Central memory CD8-positive, alpha-beta T cell (primary cell): ENCODE results near the gene DNPEP.

ENCODE experiments used
- ATAC-seq: fragments of 150-1000 bp; cut with Tn5 transposase; replicated peaks from 2 replicates; pipeline ENCODE4 v1.10.0; 2022; ENCODE audit warnings: mild to moderate bottlenecking, moderate FRiP score, moderate number of reproducible peaks; ENCODE audit not compliant: poor library complexity, severe bottlenecking; ENCODE audit errors: extremely low read depth
- DNase-seq, 2 donors: peaks; one replicate each; pipeline ENCODE4 v3.0.0; 2021; ENCODE audit warnings: low spot score in 2 of 2
- H3K27ac Mint-ChIP-seq: one replicate; pipeline ENCODE4 v1.8.0; 2022; ENCODE audit warnings: low read depth, mild to moderate bottlenecking, moderate library complexity, mixed read lengths
- H3K27me3 Mint-ChIP-seq: one replicate; pipeline ENCODE4 v1.8.0; 2022; ENCODE audit warnings: mixed read lengths
- H3K36me3 Mint-ChIP-seq: one replicate; pipeline ENCODE4 v1.8.0; 2022; ENCODE audit warnings: mild to moderate bottlenecking, moderate library complexity, mixed read lengths; ENCODE audit not compliant: insufficient read depth
- H3K4me1 Mint-ChIP-seq: one replicate; pipeline ENCODE4 v1.8.0; 2022; ENCODE audit warnings: mixed read lengths
- H3K4me3 Mint-ChIP-seq: one replicate; pipeline ENCODE4 v1.8.0; 2022; ENCODE audit warnings: mild to moderate bottlenecking, moderate library complexity, mixed read lengths
- H3K9me3 Mint-ChIP-seq: one replicate; pipeline ENCODE4 v1.8.0; 2022; ENCODE audit warnings: mixed read lengths

DNPEP gene

DNA sequence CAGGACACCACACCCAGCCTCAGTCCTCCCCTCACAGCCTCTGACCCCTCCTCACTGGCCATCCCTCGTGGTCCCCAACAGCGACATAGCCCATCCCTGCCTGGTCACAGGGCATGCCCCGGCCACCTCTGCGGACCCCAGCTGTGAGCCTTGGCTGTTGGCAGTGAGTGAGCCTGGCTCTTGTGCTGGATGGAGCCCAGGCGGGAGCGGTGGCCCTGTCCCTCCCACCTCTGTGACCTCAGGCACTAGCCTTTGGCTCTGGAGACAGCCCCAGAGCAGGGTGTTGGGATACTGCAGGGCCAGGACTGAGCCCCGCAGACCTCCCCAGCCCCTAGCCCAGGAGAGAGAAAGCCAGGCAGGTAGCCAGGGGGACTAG, 38.3 kb upstream of the DNPEP start:
- Mint-ChIP-seq H3K4me1 (no peaks in the 10 kb centered on the region), H3K27ac (no peak overlapping the region), H3K27me3 (peaks cover 55% of the 10 kb centered on the region), H3K4me3 (no peak overlapping the region), H3K9me3 (no peaks in the 10 kb centered on the region), H3K36me3 (peaks cover 3% of the 10 kb centered on the region)
- ATAC-seq (no peak), DNase-seq (no peak)

GRCh38 chr2:219425238-219426067, 37.7 kb upstream of the DNPEP start:
- DNase-seq (no peak), ATAC-seq (no peak)
- Mint-ChIP-seq H3K27me3 (peaks cover 61% of the 10 kb centered on the region), H3K27ac (no peak overlapping the region), H3K4me3 (no peak overlapping the region), H3K36me3 (peaks cover 3% of the 10 kb centered on the region), H3K4me1 (no peaks in the 10 kb centered on the region), H3K9me3 (no peaks in the 10 kb centered on the region)

GRCh38 chr2:219423652-219424377, 36.1 kb upstream of the DNPEP start:
- no peak for ATAC-seq

GRCh38 chr2:219422952-219423534, 35.3 kb upstream of the DNPEP start:
- no peak overlapping the region for H3K27ac Mint-ChIP-seq
- ATAC-seq (no peak), DNase-seq (no peak)
- no peak overlapping the region for H3K4me3 Mint-ChIP-seq
- H3K4me1 Mint-ChIP-seq, result no peaks in the 10 kb centered on the region
- H3K27me3 Mint-ChIP-seq, result peaks cover 79% of the 10 kb centered on the region
- peaks cover 3% of the 10 kb centered on the region for H3K36me3 Mint-ChIP-seq
- H3K9me3 Mint-ChIP-seq, result no peaks in the 10 kb centered on the region

More at GRCh38 chr2:219423652-219424377, 36.1 kb upstream of the DNPEP start:
- peaks cover 3% of the 10 kb centered on the region for H3K36me3 Mint-ChIP-seq
- no peak overlapping the region for H3K27ac Mint-ChIP-seq
- H3K4me1 Mint-ChIP-seq, result no peaks in the 10 kb centered on the region
- DNase-seq, result no peak
- peaks cover 77% of the 10 kb centered on the region for H3K27me3 Mint-ChIP-seq
- no peaks in the 10 kb centered on the region for H3K9me3 Mint-ChIP-seq
- no peak overlapping the region for H3K4me3 Mint-ChIP-seq

DNA sequence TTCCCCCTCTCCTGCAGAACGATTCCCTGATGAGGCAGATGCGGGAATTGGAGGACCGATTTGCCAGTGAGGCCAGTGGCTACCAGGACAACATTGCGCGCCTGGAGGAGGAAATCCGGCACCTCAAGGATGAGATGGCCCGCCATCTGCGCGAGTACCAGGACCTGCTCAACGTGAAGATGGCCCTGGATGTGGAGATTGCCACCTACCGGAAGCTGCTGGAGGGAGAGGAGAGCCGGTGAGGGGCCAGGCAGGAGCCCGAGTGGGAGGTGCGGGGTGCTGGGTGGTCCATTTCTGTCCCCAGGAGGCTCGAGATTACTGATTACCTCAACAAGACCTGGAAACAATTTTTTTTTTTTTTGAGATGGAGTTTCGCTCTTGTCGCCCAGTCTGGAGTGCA, 33.6 kb upstream of the DNPEP start:
- peaks cover 1% of the 10 kb centered on the region for H3K36me3 Mint-ChIP-seq
- no peak overlapping the region for H3K4me3 Mint-ChIP-seq
- DNase-seq (no peak), ATAC-seq (no peak)
- H3K27ac Mint-ChIP-seq, result no peak overlapping the region
- no peaks in the 10 kb centered on the region for H3K9me3 Mint-ChIP-seq
- no peaks in the 10 kb centered on the region for H3K4me1 Mint-ChIP-seq
- peaks cover 79% of the 10 kb centered on the region for H3K27me3 Mint-ChIP-seq

DNA sequence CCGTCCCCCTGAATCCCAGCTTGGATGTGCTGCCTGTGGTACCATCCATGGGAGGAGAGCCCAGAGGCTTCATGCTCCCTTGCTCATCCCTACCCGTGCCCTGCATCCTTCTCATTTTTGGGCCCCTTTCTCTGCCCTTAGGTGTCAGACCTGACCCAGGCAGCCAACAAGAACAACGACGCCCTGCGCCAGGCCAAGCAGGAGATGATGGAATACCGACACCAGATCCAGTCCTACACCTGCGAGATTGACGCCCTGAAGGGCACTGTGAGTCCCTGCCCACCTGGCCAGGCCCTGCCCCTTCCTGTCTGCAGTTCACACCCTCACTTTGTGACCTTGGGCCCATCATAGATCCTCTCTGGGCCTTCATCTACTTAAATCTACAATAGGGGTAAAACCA, 33.0 kb upstream of the DNPEP start:
- ATAC-seq (no peak), DNase-seq (no peak)
- H3K4me1 Mint-ChIP-seq, result no peaks in the 10 kb centered on the region
- no peaks in the 10 kb centered on the region for H3K9me3 Mint-ChIP-seq
- no peak overlapping the region for H3K27ac Mint-ChIP-seq
- H3K36me3 Mint-ChIP-seq, result peaks cover 1% of the 10 kb centered on the region
- no peak overlapping the region for H3K4me3 Mint-ChIP-seq
- peaks cover 79% of the 10 kb centered on the region for H3K27me3 Mint-ChIP-seq

DNA sequence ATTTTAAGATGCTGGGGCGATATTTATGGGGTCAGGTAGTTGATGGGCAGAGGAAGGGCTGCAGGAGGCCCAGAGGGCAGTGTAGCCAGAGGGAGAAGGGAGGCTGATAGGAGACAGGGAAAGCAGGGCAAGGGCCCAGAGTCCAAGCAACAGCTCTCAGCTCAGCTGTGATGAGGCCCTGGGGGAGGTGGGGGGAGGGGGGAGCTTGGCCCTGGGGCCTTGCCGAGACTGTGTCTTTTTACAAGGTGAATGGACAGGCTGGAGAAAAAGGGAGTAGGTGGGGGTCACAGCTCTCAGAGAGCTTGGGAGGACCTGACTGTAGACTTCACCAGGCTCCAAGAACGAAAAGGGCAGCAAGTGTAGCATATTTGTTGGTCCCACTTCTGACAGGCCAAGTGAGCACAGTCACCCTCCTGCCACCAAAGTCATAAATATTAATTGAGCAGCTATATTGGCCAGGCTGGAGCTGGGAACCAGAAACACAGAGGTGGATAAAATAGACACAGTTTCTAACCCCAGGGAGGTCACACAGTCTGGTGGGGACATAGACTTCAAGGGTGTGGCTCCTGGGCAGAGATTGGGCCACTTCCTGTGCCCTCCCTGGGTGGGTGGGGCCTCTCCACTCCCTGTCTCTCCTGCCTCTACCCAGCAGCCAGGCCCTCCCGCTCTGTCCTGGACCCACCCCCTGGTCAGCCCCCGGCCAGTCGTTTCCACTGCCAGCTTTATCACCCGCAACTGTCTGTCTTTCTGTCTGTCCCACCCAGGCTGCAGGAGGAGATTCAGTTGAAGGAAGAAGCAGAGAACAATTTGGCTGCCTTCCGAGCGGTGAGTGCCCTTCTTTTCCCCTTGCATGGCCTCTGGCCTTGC, 31.9 kb upstream of the DNPEP start:
- DNase-seq, result no peak

GRCh38 chr2:219419012-219419324, 31.3 kb upstream of the DNPEP start:
- Mint-ChIP-seq H3K27me3 (peaks cover 69% of the 10 kb centered on the region), H3K36me3 (peaks cover 1% of the 10 kb centered on the region), H3K4me3 (no peak overlapping the region), H3K4me1 (no peaks in the 10 kb centered on the region), H3K27ac (no peak overlapping the region), H3K9me3 (no peaks in the 10 kb centered on the region)
- no peak for DNase-seq
- ATAC-seq, result no peak

More for the DNA sequence above, 31.9 kb upstream of the DNPEP start:
- peaks cover 73% of the 10 kb centered on the region for H3K27me3 Mint-ChIP-seq
- H3K9me3 Mint-ChIP-seq, result no peaks in the 10 kb centered on the region
- H3K36me3 Mint-ChIP-seq, result peaks cover 1% of the 10 kb centered on the region
- H3K4me3 Mint-ChIP-seq, result no peak overlapping the region
- no peak for ATAC-seq
- no peaks in the 10 kb centered on the region for H3K4me1 Mint-ChIP-seq
- no peak overlapping the region for H3K27ac Mint-ChIP-seq

- ATAC-seq, result no peak
- Mint-ChIP-seq H3K9me3 (no peaks in the 10 kb centered on the region), H3K27me3 (peaks cover 69% of the 10 kb centered on the region), H3K27ac (no peak within 1 kb of the TSS), H3K4me1 (no peaks in the 10 kb centered on the region), H3K36me3 (peaks cover 1% of the 10 kb centered on the region), H3K4me3 (no peak within 1 kb of the TSS)
- no peak for DNase-seq
Measured at GRCh38 chr2:219418155-219419011, 30.7 kb upstream of the DNPEP start, which contains the start of gene DES. Gene DES, plus strand, starts transcription at chr2:219418377. Its CDS starts 86 bp downstream, at chr2:219418463.

DNA sequence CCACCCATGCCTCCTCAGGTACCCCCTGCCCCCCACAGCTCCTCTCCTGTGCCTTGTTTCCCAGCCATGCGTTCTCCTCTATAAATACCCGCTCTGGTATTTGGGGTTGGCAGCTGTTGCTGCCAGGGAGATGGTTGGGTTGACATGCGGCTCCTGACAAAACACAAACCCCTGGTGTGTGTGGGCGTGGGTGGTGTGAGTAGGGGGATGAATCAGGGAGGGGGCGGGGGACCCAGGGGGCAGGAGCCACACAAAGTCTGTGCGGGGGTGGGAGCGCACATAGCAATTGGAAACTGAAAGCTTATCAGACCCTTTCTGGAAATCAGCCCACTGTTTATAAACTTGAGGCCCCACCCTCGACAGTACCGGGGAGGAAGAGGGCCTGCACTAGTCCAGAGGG, 29.7 kb upstream of the DNPEP start:
- H3K9me3 Mint-ChIP-seq, result no peaks in the 10 kb centered on the region
- no peaks in the 10 kb centered on the region for H3K4me1 Mint-ChIP-seq
- H3K27ac Mint-ChIP-seq, result no peak overlapping the region
- peaks cover 70% of the 10 kb centered on the region for H3K27me3 Mint-ChIP-seq
- no peaks in the 10 kb centered on the region for H3K36me3 Mint-ChIP-seq
- ATAC-seq, result no peak
- no peak overlapping the region for H3K4me3 Mint-ChIP-seq
- no peak for DNase-seq

DNA sequence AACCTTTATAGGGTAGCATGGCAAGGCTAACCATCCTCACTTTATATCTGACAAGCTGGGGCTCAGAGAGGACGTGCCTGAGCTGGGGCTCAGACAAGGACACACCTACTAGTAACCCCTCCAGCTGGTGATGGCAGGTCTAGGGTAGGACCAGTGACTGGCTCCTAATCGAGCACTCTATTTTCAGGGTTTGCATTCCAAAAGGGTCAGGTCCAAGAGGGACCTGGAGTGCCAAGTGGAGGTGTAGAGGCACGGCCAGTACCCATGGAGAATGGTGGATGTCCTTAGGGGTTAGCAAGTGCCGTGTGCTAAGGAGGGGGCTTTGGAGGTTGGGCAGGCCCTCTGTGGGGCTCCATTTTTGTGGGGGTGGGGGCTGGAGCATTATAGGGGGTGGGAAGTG, 29.2 kb upstream of the DNPEP start:
- Mint-ChIP-seq H3K4me3 (no peak overlapping the region), H3K4me1 (no peaks in the 10 kb centered on the region), H3K9me3 (no peaks in the 10 kb centered on the region), H3K27me3 (peaks cover 75% of the 10 kb centered on the region), H3K27ac (no peak overlapping the region), H3K36me3 (no peaks in the 10 kb centered on the region)
- DNase-seq, result no peak
- ATAC-seq, result no peak

GRCh38 chr2:219416235-219416602, 28.5 kb upstream of the DNPEP start:
- Mint-ChIP-seq H3K27me3 (peaks cover 75% of the 10 kb centered on the region), H3K36me3 (no peaks in the 10 kb centered on the region), H3K4me3 (no peak overlapping the region), H3K4me1 (no peaks in the 10 kb centered on the region), H3K9me3 (no peaks in the 10 kb centered on the region), H3K27ac (no peak overlapping the region)
- DNase-seq (no peak), ATAC-seq (no peak)
